Astrocyte of the cerebellum (primary cell): ENCODE data around the gene RFX8.
A peak's percentile ranks its signal among the peaks of the same experiment; 100 is the strongest.

Experiments
- DNase-seq: peaks from one replicate; pipeline ENCODE4 v3.0.0-alpha.2; 2011; ENCODE audit warnings: low read depth
- H3K4me3 ChIP-seq: 2 replicates; pipeline ENCODE4 v1.5.1; 2011; ENCODE audit warnings: mild to moderate bottlenecking, low read depth, low read length, moderate library complexity
- CTCF ChIP-seq: IDR thresholded peaks from 2 replicates; pipeline ENCODE4 v1.5.1; 2012; ENCODE audit warnings: low read length, low read depth, moderate library complexity, mild to moderate bottlenecking; ENCODE audit errors: missing control alignments
- in situ Hi-C: cut with HindIII; loops from 2 replicates; pipeline ENCODE4 v1.10.0; 2017; ENCODE audit warnings: low sequenced_read_pairs

The RFX8 gene

GRCh38 chr2:101405351-101405899 lies 69.5 kb downstream of the RFX8 start:
- H3K4me3 ChIP-seq = no peak overlapping the region
- no peak for TF ChIP-seq CTCF
- DNase-seq = no peak
- in situ Hi-C loops = no loop called here

GRCh38 chr2:101403745-101404144 lies 71.2 kb downstream of the RFX8 start:
- no peak for DNase-seq
- TF ChIP-seq CTCF = no peak
- in situ Hi-C loops = no loop called here

GRCh38 chr2:101402630-101403029 lies 72.3 kb downstream of the RFX8 start:
- in situ Hi-C loops = no loop called here
- no peak for DNase-seq
- no peak for TF ChIP-seq CTCF
- H3K4me3 ChIP-seq = no peak overlapping the region

More at GRCh38 chr2:101403745-101404144, 71.2 kb downstream of the RFX8 start:
- no peak overlapping the region for H3K4me3 ChIP-seq

GRCh38 chr2:101401906-101402305 lies 73.0 kb downstream of the RFX8 start:
- in situ Hi-C loops = no loop called here
- DNase-seq = no peak
- H3K4me3 ChIP-seq = no peak overlapping the region
- peak; percentile 13 for TF ChIP-seq CTCF

GRCh38 chr2:101401326-101401665 lies 73.6 kb downstream of the RFX8 start:
- no peak for TF ChIP-seq CTCF
- DNase-seq = no peak
- in situ Hi-C loops = no loop called here
- no peak overlapping the region for H3K4me3 ChIP-seq

GRCh38 chr2:101400506-101401325 lies 74.2 kb downstream of the RFX8 start:
- TF ChIP-seq CTCF = no peak
- H3K4me3 ChIP-seq = no peak overlapping the region
- in situ Hi-C loops = no loop called here
- no peak for DNase-seq
